Kidney (tissue), 14 donors: ENCODE data around the gene PDGFD. TPM values are rescaled to one million over a fixed set of nuclear protein-coding genes. Genes with fewer than 3 reads are reported as not detected.

Source experiments
- DNase-seq, 5 donors: peaks; one replicate each; pipeline ENCODE4 v3.0.0-alpha.2; 2013 to 2020
- FAIRE-seq: peaks from 2 replicates; lab custom pipeline; 2012; peaks lifted over from hg19 to GRCh38; lab: Jason Lieb, UNC
- H3K27ac ChIP-seq, 2 donors: one replicate each; pipeline ENCODE4 v1.7.0; 2013; ENCODE audit warnings: low read depth in 2 of 2, low read length in 2 of 2, inconsistent platforms in 1 of 2
- H3K27me3 ChIP-seq: one replicate; pipeline ENCODE4 v1.7.1; 2013; ENCODE audit warnings: low read length, inconsistent platforms; ENCODE audit not compliant: control insufficient read depth, insufficient read depth
- H3K36me3 ChIP-seq, 3 donors: one replicate each; pipeline versions ENCODE4 v1.7.0 to v1.7.1; 2013; ENCODE audit warnings: low read length in 3 of 3, control low read depth in 1 of 3, inconsistent platforms in 1 of 3; ENCODE audit not compliant: insufficient read depth in 3 of 3, control insufficient read depth in 2 of 3
- H3K4me1 ChIP-seq, 3 donors: one replicate each; pipeline versions ENCODE4 v1.7.0 to v1.7.1; 2013; ENCODE audit warnings: low read length in 3 of 3, inconsistent platforms in 1 of 3, low read depth in 1 of 3; ENCODE audit not compliant: control insufficient read depth in 2 of 3, insufficient read depth in 2 of 3
- H3K4me3 ChIP-seq, 3 donors: one replicate each; pipeline versions ENCODE4 v1.7.0 to v1.8.1; 2013; ENCODE audit warnings: low read length in 3 of 3, control low read depth in 1 of 3, inconsistent platforms in 1 of 3
- H3K9ac ChIP-seq, 3 donors: one replicate each; pipeline versions ENCODE4 v1.7.0 to v1.7.1; 2013; ENCODE audit warnings: low read length in 3 of 3, control low read depth in 1 of 3, inconsistent platforms in 1 of 3
- H3K9me3 ChIP-seq, 3 donors: one replicate each; pipeline versions ENCODE4 v1.7.0 to v1.7.1; 2013; ENCODE audit warnings: low read length in 3 of 3, control low read depth in 1 of 3, inconsistent platforms in 1 of 3; ENCODE audit not compliant: control insufficient read depth in 2 of 3, insufficient read depth in 1 of 3
- CTCF ChIP-seq: IDR thresholded peaks from 3 replicates; pipeline ENCODE4 v1.5.1; 2012; ENCODE audit warnings: mild to moderate bottlenecking, moderate library complexity, borderline replicate concordance; ENCODE audit not compliant: insufficient read depth; ENCODE audit errors: extremely low read depth
- intact Hi-C: fragments of 100-400 bp; cut with DNase I; formaldehyde crosslinking; loops from one replicate; pipeline ENCODE4 v1.11.1; 2022
- polyA plus RNA-seq: library from polyadenylated mRNA; stranded (reverse); fragments of 350-450 nt; fragmentation: Illumina TruSeq; extraction: RNeasy Lipid Tissue Mini Kit (QIAGEN cat#74804); gene quantifications from one replicate; pipeline ENCODE4 v1.2.3, GENCODE V29; 2014; ENCODE audit warnings: low read depth, low replicate concordance; ENCODE audit not compliant: insufficient read depth
- total RNA-seq: library from RNA; stranded (reverse); fragmentation: NEBNext Ultra II Directional; extraction: Animal tissue kit (Norgen Biotek cat#: 25700); gene quantifications from one replicate; pipeline ENCODE4 v1.2.1, GENCODE V29; 2021
- donor health status: control.
- donor health status: control.
- donor health status: control.
- donor health status: control.
- donor health status: control.
- donor health status: DM: yes; HTN: yes; CAD: no.
- donor health status: Normal renal cell carcinoma (clear cell type).

The PDGFD gene
- total and polyA plus RNA-seq, 2 donors from 2014 or later: 5.3 to 12.2 TPM

- intact Hi-C loops: loop anchor here (10.0 kb wide), 1 partner anchor 467 kb away; no protein-coding TSS in a partner anchor
- FAIRE-seq (peak; percentile 46), DNase-seq (peak in 1 of 5 donors; percentile 12)
- H3K4me3 ChIP-seq: no peak overlapping the region
- H3K27ac ChIP-seq: no peak overlapping the region
- H3K9ac ChIP-seq: no peak overlapping the region
- peak; percentile 31 for TF ChIP-seq CTCF
- no peaks in the 10 kb centered on the region for H3K27me3 ChIP-seq
- H3K36me3 ChIP-seq: no peaks in the 10 kb centered on the region
- no peaks in the 10 kb centered on the region for H3K4me1 ChIP-seq
- no peaks in the 10 kb centered on the region for H3K9me3 ChIP-seq
Measured at GRCh38 chr11:104151404-104152204, 12.3 kb downstream of the PDGFD start.

GRCh38 chr11:104148706-104149105 is 15.2 kb downstream of the PDGFD start:
- no peak for FAIRE-seq
- Histone ChIP-seq H3K9ac (no peak overlapping the region), H3K27me3 (no peaks in the 10 kb centered on the region), H3K36me3 (no peaks in the 10 kb centered on the region), H3K9me3 (no peaks in the 10 kb centered on the region), H3K4me3 (no peak overlapping the region), H3K4me1 (no peaks in the 10 kb centered on the region), H3K27ac (no peak overlapping the region)
- intact Hi-C loops: no loop called here
- no peak for DNase-seq
- no peak for TF ChIP-seq CTCF

- intact Hi-C loops: no loop called here
- Histone ChIP-seq H3K4me1 (no peaks in the 10 kb centered on the region), H3K36me3 (no peaks in the 10 kb centered on the region), H3K9me3 (no peaks in the 10 kb centered on the region), H3K27ac (no peak overlapping the region), H3K9ac (no peak overlapping the region), H3K27me3 (no peaks in the 10 kb centered on the region), H3K4me3 (no peak overlapping the region)
- TF ChIP-seq CTCF: no peak
- DNase-seq (no peak), FAIRE-seq (no peak)
Measured at GRCh38 chr11:104148074-104148473, 15.9 kb downstream of the PDGFD start.
